Hepatocyte (in vitro differentiated cells): Measurements from ENCODE around the gene SARS2. TPM values are rescaled to one million over a fixed set of nuclear protein-coding genes. Genes with fewer than 3 reads are reported as not detected.

ENCODE experiments used
- DNase-seq: peaks from one replicate; pipeline ENCODE4 v3.0.0-alpha.2; 2016; ENCODE audit warnings: low spot score
- H2AFZ ChIP-seq: fragments of 200-600 bp; sonication (generic); 2 replicates; pipeline ENCODE4 v1.6.0; 2016; ENCODE audit warnings: antibody characterized with exemption, mild to moderate bottlenecking
- H3K27ac ChIP-seq: fragments of 200-600 bp; sonication (generic); 2 replicates; pipeline ENCODE4 v1.5.1; 2016; ENCODE audit warnings: mild to moderate bottlenecking
- H3K27me3 ChIP-seq: fragments of 200-600 bp; sonication (generic); 2 replicates; pipeline ENCODE4 v1.6.1; 2016
- H3K36me3 ChIP-seq: fragments of 200-600 bp; sonication (generic); replicated peaks from 2 replicates; pipeline ENCODE4 v1.5.1; 2016; ENCODE audit warnings: low read depth; ENCODE audit not compliant: insufficient read depth
- H3K4me1 ChIP-seq: fragments of 200-600 bp; sonication (generic); 2 replicates; pipeline ENCODE4 v1.5.1; 2016; ENCODE audit warnings: mild to moderate bottlenecking, moderate library complexity; ENCODE audit not compliant: insufficient read depth
- H3K4me2 ChIP-seq: fragments of 200-600 bp; sonication (generic); 2 replicates; pipeline ENCODE4 v1.6.0; 2016
- H3K4me3 ChIP-seq: fragments of 200-600 bp; sonication (generic); 2 replicates; pipeline ENCODE4 v1.5.1; 2016; ENCODE audit warnings: mild to moderate bottlenecking
- H3K79me2 ChIP-seq: fragments of 200-600 bp; sonication (generic); 2 replicates; pipeline ENCODE4 v1.6.0; 2017; ENCODE audit warnings: mild to moderate bottlenecking
- H3K9me2 ChIP-seq: fragments of 200-600 bp; sonication (generic); replicated peaks from 2 replicates; pipeline ENCODE4 v1.6.0; 2017; ENCODE audit warnings: mild to moderate bottlenecking; ENCODE audit not compliant: insufficient read depth
- H3K9me3 ChIP-seq: fragments of 200-600 bp; sonication (generic); 2 replicates; pipeline ENCODE4 v1.5.1; 2016; ENCODE audit warnings: low read depth, mild to moderate bottlenecking
- H4K20me1 ChIP-seq: fragments of 200-600 bp; sonication (generic); 2 replicates; pipeline ENCODE4 v1.6.0; 2016; ENCODE audit warnings: mild to moderate bottlenecking; ENCODE audit not compliant: insufficient read depth, poor library complexity, severe bottlenecking
- CTCF ChIP-seq: fragments of 200-600 bp; sonication (generic); IDR thresholded peaks from 2 replicates; pipeline ENCODE4 v1.5.1; 2016; ENCODE audit warnings: antibody characterized with exemption, mild to moderate bottlenecking; ENCODE audit not compliant: poor library complexity
- EZH2 ChIP-seq: fragments of 200-600 bp; sonication (generic); IDR thresholded peaks from 2 replicates; pipeline ENCODE4 v1.6.1; 2016; ENCODE audit warnings: antibody characterized with exemption, mild to moderate bottlenecking, borderline replicate concordance
- EZH2phosphoT487 ChIP-seq: fragments of 200-600 bp; sonication (generic); IDR thresholded peaks from one replicate; pipeline ENCODE4 v1.6.1; 2018; ENCODE audit warnings: antibody characterized with exemption, mild to moderate bottlenecking, low read depth, moderate library complexity; ENCODE audit not compliant: unreplicated experiment, severe bottlenecking
- WGBS: methylation state at CpG from one replicate; pipeline ENCODE4 v1.1.6; 2016; ENCODE audit warnings: low lambda C conversion rate; ENCODE audit errors: missing lambda C conversion rate; 5-methylcytosine and 5-hydroxymethylcytosine counted together
- polyA plus RNA-seq: library from polyadenylated mRNA; unstranded; fragments of >200 nt; fragmentation: Nextera tagmentation; extraction: Ambion mirVana; gene quantifications from 2 replicates; pipeline ENCODE4 v1.2.1, GENCODE V29; 2016
- total RNA-seq: library from RNA; depleted of rRNA; stranded (reverse); fragments of >200 nt; gene quantifications from 2 replicates; pipeline ENCODE4 v1.2.3, GENCODE V29; 2014

SARS2 gene
- total and polyA plus RNA-seq, 2 experiments from 2014 or later: 24.2 to 47.7 TPM

GRCh38 chr19:38953677-38954076 is 23.1 kb upstream of the SARS2 start:
- TF ChIP-seq CTCF (no peak), EZH2 (no peak), EZH2phosphoT487 (no peak)
- Histone ChIP-seq H3K27me3 (no peaks in the 10 kb centered on the region), H3K4me1 (peaks cover 16% of the 10 kb centered on the region), H3K79me2 (peaks cover 5% of the 10 kb centered on the region), H3K27ac (no peak overlapping the region), H2AFZ (no peak overlapping the region), H3K4me3 (no peak overlapping the region), H3K9me2 (no peaks in the 10 kb centered on the region), H3K36me3 (no peaks in the 10 kb centered on the region), H3K9me3 (no peaks in the 10 kb centered on the region), H4K20me1 (no peaks in the 10 kb centered on the region), H3K4me2 (no peak overlapping the region)
- DNase-seq: no peak
- 68% methylated on average over 4 of the region's 4 CpGs for WGBS

GRCh38 chr19:38952395-38953165 is 22.0 kb upstream of the SARS2 start:
- peaks cover 3% of the 10 kb centered on the region for H3K79me2 ChIP-seq
- H3K9me3 ChIP-seq: no peaks in the 10 kb centered on the region
- no peaks in the 10 kb centered on the region for H3K27me3 ChIP-seq
- TF ChIP-seq CTCF: peak; percentile 52
- TF ChIP-seq EZH2: no peak
- no peak overlapping the region for H3K27ac ChIP-seq
- peaks cover 16% of the 10 kb centered on the region for H3K4me1 ChIP-seq
- peak; percentile 56 for DNase-seq
- 72% methylated on average over 13 of the region's 13 CpGs for WGBS
- no peaks in the 10 kb centered on the region for H3K36me3 ChIP-seq
- no peaks in the 10 kb centered on the region for H3K9me2 ChIP-seq
- no peaks in the 10 kb centered on the region for H4K20me1 ChIP-seq
- H2AFZ ChIP-seq: no peak overlapping the region
- H3K4me2 ChIP-seq: no peak overlapping the region
- no peak overlapping the region for H3K4me3 ChIP-seq

DNA sequence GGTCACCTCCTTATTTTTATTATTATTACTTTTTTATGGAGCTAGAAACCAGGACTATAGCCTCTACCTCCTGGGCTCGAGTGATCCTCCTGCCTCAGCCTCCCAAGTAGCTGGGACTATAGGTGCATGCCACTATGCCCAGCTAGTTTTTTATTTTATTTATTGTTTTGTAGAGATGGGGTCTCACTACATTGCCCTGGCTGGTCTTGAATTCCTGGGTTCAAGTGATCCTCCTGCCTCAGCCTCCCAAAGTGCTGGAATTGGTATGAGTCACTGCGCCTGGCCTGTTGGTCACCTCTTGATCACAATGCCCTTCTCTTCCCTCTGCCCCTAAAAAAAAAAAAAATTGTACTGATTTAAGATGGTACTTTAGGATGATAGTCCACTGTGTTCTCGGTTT is 20.6 kb upstream of the SARS2 start:
- Histone ChIP-seq H3K4me2 (no peak overlapping the region), H3K9me3 (no peaks in the 10 kb centered on the region), H3K4me1 (peaks cover 16% of the 10 kb centered on the region), H3K79me2 (peaks cover 3% of the 10 kb centered on the region), H3K36me3 (no peaks in the 10 kb centered on the region), H3K27me3 (no peaks in the 10 kb centered on the region), H3K4me3 (no peak overlapping the region), H3K27ac (no peak overlapping the region), H2AFZ (no peak overlapping the region), H3K9me2 (no peaks in the 10 kb centered on the region), H4K20me1 (no peaks in the 10 kb centered on the region)
- no peak for DNase-seq
- no peak for TF ChIP-seq EZH2phosphoT487
- no peak for TF ChIP-seq CTCF
- TF ChIP-seq EZH2: no peak
- WGBS: 70% methylated on average over 3 of the region's 3 CpGs
